ENCODE results near the gene GGTA1. TPM values are rescaled to one million over a fixed set of nuclear protein-coding genes. Genes with fewer than 3 reads are reported as not detected.

Gene GGTA1
- total RNA-seq, 1 experiment from 2014 or later: not detected

- intact Hi-C loops (cut with micrococcal nuclease): no loop called here
- no peak for ATAC-seq
These were observed 93.7 kb downstream of the GGTA1 start for GRCh38 chr9:121405899-121406298.

More at GRCh38 chr9:121405899-121406298, 93.7 kb downstream of the GGTA1 start:
- ChIA-PET CTCF (no interaction called here), POLR2A (ENCODE audit: unreplicated experiment) (no interaction called here)
- Histone ChIP-seq H3K36me3 (ENCODE audit: low read depth, low read length) (no peaks in the 10 kb centered on the region), H3F3A (ENCODE audit: low read length, unreplicated experiment) (no peaks in the 10 kb centered on the region), H3K27me3 (ENCODE audit: low read length) (no peaks in the 10 kb centered on the region), H3K9me3 (ENCODE audit: low read length) (peaks cover 9% of the 10 kb centered on the region; the same call in 1 of the 2 replicates), H3K9me2 (replicated peaks; ENCODE audit: low read length) (no peaks in the 10 kb centered on the region), H3K4me1 (ENCODE audit: insufficient read depth, low read length) (no peaks in the 10 kb centered on the region), H3K9ac (ENCODE audit: low read length) (no peak overlapping the region), H3K27ac (ENCODE audit: low read length) (no peak overlapping the region), H2AFZ (ENCODE audit: low read length) (no peak overlapping the region), H3K79me2 (ENCODE audit: low read length) (no peaks in the 10 kb centered on the region), H4K20me1 (ENCODE audit: low read length) (no peaks in the 10 kb centered on the region), H3K4me2 (ENCODE audit: low read length) (no peak overlapping the region), H3K4me3 (ENCODE audit: low read length) (no peak overlapping the region)
- no TSS peak for BruUV-seq (replicated peaks)
- TF ChIP-seq CTCF (conservative IDR thresholded peaks at IDR 0.05; ENCODE audit: low read depth, low read length) (no peak), EZH2phosphoT487 (IDR thresholded peaks at IDR 0.05; ENCODE audit: borderline replicate concordance, low read length) (no peak), EZH2 (IDR thresholded peaks at IDR 0.05; ENCODE audit: low read length, unreplicated experiment) (no peak)
- no peak for DNase-seq

Other genes with a start within 250 kb of the GGTA1 start
- 36.5 and 40.3 TPM in 2 replicates for gene GSN, start 231.7 kb downstream of the GGTA1 start, total RNA-seq (2014; rRNA removed)
- 3.1 and 5.5 TPM in 2 replicates for gene STOM, start 129.6 kb downstream of the GGTA1 start, total RNA-seq (2014; rRNA removed)
- gene DAB2IP, start 151.8 kb upstream of the GGTA1 start, total RNA-seq (2014; rRNA removed): 15.2 and 17.6 TPM in 2 replicates

Measured in PC-3 (cell line).